Fibroblast of pulmonary artery (primary cell): Measurements from ENCODE around the gene TMEM129.

Experiments
- DNase-seq: peaks from one replicate; pipeline ENCODE4 v3.0.0-alpha.2; 2010; ENCODE audit warnings: low read depth
- H3K4me3 ChIP-seq: replicated peaks from 2 replicates; pipeline ENCODE4 v1.5.1; 2011; ENCODE audit warnings: low read depth, mild to moderate bottlenecking, control low read depth, low read length, moderate library complexity
- TF ChIP-seq, protein P1 (sequence below): IDR thresholded peaks from 2 replicates; pipeline ENCODE4 v1.5.1; 2011; ENCODE audit warnings: mild to moderate bottlenecking, control low read depth, low read length, inconsistent platforms; ENCODE audit errors: missing control alignments

The TMEM129 gene

DNA sequence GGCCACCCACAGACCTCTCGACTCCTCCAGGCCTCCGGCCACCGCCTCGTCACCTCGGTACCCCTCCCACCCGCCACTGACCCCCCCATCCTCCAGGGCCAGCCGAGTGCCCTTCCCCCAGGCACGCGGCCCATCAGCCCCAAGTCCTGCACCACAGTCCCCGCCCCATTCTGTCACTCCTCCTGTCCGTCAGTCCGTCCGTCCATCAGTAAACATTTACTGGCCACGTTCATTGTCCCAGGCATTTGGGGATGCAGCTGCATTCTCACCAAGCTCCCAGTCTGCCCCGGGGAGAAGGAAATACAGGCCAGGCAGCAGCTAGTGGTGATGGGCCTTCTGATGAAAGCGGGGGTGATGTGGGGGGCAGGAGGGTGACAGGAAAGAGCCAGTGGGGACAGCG lies 36.7 kb upstream of the TMEM129 start:
- no peak for DNase-seq
- TF ChIP-seq, protein P1, sequence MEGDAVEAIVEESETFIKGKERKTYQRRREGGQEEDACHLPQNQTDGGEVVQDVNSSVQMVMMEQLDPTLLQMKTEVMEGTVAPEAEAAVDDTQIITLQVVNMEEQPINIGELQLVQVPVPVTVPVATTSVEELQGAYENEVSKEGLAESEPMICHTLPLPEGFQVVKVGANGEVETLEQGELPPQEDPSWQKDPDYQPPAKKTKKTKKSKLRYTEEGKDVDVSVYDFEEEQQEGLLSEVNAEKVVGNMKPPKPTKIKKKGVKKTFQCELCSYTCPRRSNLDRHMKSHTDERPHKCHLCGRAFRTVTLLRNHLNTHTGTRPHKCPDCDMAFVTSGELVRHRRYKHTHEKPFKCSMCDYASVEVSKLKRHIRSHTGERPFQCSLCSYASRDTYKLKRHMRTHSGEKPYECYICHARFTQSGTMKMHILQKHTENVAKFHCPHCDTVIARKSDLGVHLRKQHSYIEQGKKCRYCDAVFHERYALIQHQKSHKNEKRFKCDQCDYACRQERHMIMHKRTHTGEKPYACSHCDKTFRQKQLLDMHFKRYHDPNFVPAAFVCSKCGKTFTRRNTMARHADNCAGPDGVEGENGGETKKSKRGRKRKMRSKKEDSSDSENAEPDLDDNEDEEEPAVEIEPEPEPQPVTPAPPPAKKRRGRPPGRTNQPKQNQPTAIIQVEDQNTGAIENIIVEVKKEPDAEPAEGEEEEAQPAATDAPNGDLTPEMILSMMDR: no peak
- H3K4me3 ChIP-seq: no peak overlapping the region

GRCh38 chr4:1756893-1757779 lies 36.0 kb upstream of the TMEM129 start:
- no peak for DNase-seq
- TF ChIP-seq, protein P1: no peak
- H3K4me3 ChIP-seq: no peak overlapping the region

DNA sequence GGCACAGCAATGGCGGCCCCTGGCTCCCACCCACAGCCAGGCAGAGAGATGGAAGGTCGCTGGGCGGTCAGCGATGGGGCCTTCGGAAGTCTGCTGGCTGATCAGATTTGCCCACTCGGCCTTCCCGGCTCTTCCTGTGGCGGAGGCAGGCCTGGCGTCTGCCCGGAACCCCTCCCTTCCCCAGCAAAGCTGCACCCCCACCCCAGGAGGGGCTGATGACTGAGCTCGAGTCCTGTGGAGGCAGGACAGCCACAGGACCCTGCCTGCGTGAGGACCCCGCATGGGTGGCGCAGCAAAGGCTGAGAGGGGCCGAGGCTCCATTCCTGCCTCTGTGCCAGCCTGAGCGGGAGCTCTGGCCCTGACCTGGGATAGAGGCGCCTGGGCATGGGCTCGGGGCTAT lies 35.0 kb upstream of the TMEM129 start:
- no peak overlapping the region for H3K4me3 ChIP-seq
- TF ChIP-seq, protein P1: no peak
- no peak for DNase-seq

DNA sequence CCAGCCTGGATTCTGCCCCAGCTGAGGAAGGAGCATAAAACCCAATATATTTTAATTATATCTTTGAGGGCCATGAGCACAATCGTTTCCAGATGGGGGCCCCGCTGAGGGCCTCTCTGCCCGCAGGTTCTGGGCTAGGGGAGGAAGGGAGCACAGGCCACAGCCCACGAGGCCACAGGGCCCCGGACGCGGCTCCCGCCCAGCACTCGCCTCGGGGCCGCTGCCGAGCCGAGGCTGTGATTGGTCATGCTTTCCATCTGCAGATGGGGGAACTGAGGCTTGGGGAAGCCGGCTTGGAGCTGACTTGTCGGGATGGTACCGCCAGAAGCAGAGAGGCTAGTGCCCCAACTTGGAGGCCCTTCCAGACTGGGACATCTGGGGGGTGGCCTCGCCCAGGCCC lies 34.2 kb upstream of the TMEM129 start:
- TF ChIP-seq, protein P1: no peak
- no peak for DNase-seq
- H3K4me3 ChIP-seq: no peak overlapping the region

- H3K4me3 ChIP-seq: no peak overlapping the region
- TF ChIP-seq, protein P1: no peak
- no peak for DNase-seq
These were observed 33.2 kb upstream of the TMEM129 start for GRCh38 chr4:1754336-1754735.

DNA sequence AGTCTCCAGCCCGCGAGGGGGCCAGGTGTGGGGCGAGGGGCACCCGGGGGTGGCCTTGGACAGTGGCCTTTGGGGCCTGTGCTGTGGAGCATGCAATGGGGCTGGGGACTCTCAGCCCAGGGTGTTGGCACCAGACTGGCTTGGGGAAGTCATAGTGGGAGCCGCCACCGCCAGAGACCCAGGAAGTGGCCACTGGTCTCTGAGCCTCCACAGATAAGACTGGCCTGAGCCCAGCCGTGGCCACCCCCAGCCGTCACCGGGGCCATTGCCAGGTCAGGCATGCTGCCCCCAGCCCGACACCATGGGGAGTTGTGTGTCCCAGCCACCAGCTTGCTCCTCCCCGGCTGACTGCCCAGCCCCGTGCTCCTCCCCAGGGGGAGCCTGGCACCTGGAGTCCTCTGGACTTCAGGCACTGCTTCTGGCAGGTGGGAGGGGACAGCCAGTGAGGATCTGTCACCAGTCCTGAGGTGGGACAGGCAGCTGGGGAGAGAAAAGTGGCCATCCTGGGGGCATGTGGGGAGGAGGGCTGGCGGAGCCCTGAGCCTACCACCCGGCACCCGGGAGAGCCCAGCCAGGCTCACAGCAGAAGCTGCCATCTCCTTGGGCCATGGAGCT lies 32.7 kb upstream of the TMEM129 start:
- TF ChIP-seq, protein P1: no peak
- no peak for DNase-seq
- no peak overlapping the region for H3K4me3 ChIP-seq
